ENCODE data around the gene TXN2.

Gene TXN2

DNA sequence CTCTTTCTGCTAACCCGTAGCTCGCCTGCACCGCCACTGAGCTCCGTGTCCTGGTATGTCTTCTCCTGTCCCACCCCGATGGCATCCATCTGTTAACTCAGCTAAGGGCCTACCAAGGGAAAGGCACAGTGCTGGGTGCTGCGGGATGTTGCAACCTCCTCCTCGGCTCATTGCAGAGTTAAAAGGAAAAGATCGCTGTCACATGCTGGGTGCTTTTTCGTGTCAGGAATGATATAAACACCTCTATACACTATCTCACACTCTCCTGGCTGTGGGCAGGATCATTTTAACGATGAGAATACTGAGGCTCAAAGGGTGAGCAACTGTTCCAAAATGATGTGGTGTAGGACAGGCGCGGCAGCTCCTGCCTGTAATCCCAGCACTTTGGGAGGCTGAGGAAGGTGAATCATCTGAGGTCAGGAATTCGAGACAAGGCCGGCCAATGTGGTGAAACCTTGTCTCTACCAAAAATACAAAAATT, 10.1 kb downstream of the TXN2 start:
- peaks cover 21% of the 10 kb centered on the region for H3K4me1 Mint-ChIP-seq
- no peak overlapping the region for H3K4me3 Mint-ChIP-seq
- DNase-seq (ENCODE audit: low spot score in 2 of 2) (no peak), ATAC-seq (replicated peaks; ENCODE audit: extremely low read depth, poor library complexity, severe bottlenecking) (no peak)
- H3K27ac Mint-ChIP-seq (ENCODE audit: low read depth) = no peak overlapping the region
- H3K36me3 Mint-ChIP-seq (ENCODE audit: insufficient read depth) = peaks cover 26% of the 10 kb centered on the region
- no peaks in the 10 kb centered on the region for H3K27me3 Mint-ChIP-seq
- H3K9me3 Mint-ChIP-seq = no peaks in the 10 kb centered on the region

DNA sequence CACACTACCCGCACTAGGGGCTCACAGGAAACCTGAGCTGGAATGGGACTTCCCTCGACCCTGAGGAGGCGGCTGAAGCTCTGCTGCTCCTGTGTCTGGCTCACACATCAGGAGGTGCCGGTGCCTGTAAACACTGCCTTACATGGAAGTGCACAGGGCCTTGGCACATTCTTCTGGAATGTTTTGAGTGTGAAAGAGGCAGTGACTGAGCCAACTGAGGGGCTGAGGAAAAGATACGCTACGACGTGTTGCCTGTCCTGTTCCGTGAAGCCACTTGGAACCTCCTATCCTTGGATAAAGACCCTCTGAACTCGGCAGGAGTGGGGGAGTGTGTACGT, 10.5 kb downstream of the TXN2 start:
- ATAC-seq (replicated peaks; ENCODE audit: extremely low read depth, poor library complexity, severe bottlenecking) (no peak), DNase-seq (ENCODE audit: low spot score in 2 of 2) (no peak)
- peaks cover 26% of the 10 kb centered on the region for H3K36me3 Mint-ChIP-seq (ENCODE audit: insufficient read depth)
- H3K27ac Mint-ChIP-seq (ENCODE audit: low read depth) = no peak overlapping the region
- no peaks in the 10 kb centered on the region for H3K9me3 Mint-ChIP-seq
- H3K27me3 Mint-ChIP-seq = no peaks in the 10 kb centered on the region
- peaks cover 21% of the 10 kb centered on the region for H3K4me1 Mint-ChIP-seq
- no peak overlapping the region for H3K4me3 Mint-ChIP-seq

DNA sequence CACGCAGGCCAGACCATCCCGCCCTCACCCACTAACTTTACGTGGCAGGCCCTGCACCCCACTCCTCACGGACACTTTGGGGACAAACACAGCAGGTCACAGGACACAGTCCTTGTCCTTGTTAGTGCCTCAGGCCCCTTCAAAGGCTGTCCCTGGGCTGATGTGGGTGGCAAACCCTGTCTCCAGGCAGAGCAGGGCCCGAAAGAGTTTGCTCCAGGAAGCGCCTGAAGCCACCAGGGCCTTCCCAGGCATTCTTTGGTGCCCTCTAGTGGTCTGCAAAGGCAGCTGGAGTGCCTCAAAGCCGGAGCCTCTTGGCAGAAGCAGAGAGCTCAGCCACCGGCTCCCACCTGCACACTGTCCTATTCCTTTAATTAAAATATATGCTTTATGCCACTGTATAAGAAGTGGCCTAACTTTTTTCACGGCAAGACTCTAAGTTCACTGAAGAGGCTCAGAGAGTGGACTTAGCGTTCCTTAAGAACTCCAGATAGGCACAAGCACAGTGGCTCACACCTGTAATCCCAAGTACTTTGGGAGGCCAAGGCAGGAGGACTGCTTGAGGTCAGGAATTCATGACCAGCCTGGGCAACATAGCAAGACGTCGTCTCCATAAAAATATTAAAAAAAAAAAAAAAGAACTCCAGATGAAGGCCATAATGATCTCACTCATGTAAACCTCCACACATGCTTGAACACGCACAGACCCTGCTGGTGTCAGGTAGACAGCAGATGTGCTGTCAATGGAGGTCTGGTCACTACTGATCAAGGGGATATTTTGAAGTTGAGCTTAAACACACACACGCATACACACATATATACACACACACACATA, 11.1 kb downstream of the TXN2 start:
- DNase-seq (ENCODE audit: low spot score in 2 of 2) (peak; percentile 68 to 81), ATAC-seq (replicated peaks; ENCODE audit: extremely low read depth, poor library complexity, severe bottlenecking) (peak; percentile 95)
- Mint-ChIP-seq H3K36me3 (ENCODE audit: insufficient read depth) (peaks cover 23% of the 10 kb centered on the region), H3K4me3 (no peak overlapping the region), H3K27me3 (no peaks in the 10 kb centered on the region), H3K4me1 (peaks cover 21% of the 10 kb centered on the region), H3K27ac (ENCODE audit: low read depth) (no peak overlapping the region), H3K9me3 (no peaks in the 10 kb centered on the region)

DNA sequence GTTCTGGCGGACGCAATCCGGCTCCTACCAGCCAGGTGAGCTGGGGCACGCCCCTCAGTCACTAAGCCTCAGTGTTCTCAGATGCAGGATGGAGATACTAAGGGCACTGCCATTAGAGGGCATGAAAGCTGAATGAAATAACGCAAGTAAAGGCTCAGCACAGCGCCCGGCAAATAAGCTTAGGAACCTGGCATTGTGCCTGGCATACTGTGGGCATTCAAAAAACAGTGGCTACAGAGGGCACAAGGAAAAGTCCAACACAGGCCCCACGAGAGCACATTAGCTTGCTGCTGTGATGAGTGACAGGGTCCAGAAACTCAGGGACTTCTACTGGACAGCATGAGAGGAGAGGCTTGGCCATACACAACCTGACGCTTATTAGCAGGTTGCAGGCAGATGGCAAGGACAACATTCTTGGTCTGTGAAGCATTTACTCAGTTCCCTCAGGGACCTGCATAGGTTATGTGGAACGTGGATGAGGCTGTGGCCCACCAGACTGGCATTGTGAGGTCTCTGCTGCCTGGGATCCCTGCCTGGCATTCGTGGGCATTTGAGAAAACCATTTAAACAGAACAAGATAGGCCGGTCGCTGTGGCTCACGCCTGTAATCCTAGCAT, 12.2 kb downstream of the TXN2 start:
- no peaks in the 10 kb centered on the region for H3K9me3 Mint-ChIP-seq
- peaks cover 21% of the 10 kb centered on the region for H3K4me1 Mint-ChIP-seq
- ATAC-seq (replicated peaks; ENCODE audit: extremely low read depth, poor library complexity, severe bottlenecking) (no peak), DNase-seq (ENCODE audit: low spot score in 2 of 2) (no peak)
- no peak overlapping the region for H3K4me3 Mint-ChIP-seq
- peaks cover 16% of the 10 kb centered on the region for H3K36me3 Mint-ChIP-seq (ENCODE audit: insufficient read depth)
- H3K27ac Mint-ChIP-seq (ENCODE audit: low read depth) = no peak overlapping the region
- H3K27me3 Mint-ChIP-seq = no peaks in the 10 kb centered on the region

DNA sequence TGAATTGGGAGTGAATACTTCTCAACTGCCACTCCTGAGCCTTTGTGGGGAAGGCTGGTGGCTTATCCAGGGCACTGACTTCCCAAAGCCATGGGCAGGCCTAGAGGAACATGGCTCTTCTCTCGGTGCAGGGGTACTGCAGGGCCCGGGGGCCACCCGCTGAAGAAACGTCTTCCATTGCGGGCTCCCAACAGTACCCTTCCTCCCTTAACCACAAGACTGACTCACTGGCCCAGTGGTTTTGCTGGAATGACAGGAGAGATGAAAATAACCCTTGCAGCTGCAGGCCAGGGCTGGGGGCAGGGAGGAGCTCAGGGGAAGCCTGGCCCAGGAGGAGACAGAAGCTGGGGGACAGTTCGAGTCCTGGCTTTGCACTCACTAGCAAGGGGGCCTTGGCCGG, 13.5 kb downstream of the TXN2 start:
- Mint-ChIP-seq H3K27ac (ENCODE audit: low read depth) (no peak overlapping the region), H3K4me3 (no peak overlapping the region), H3K27me3 (no peaks in the 10 kb centered on the region), H3K9me3 (no peaks in the 10 kb centered on the region), H3K36me3 (ENCODE audit: insufficient read depth) (peaks cover 13% of the 10 kb centered on the region), H3K4me1 (peaks cover 21% of the 10 kb centered on the region)
- ATAC-seq (replicated peaks; ENCODE audit: extremely low read depth, poor library complexity, severe bottlenecking) = no peak
- no peak for DNase-seq (ENCODE audit: low spot score in 2 of 2)

DNA sequence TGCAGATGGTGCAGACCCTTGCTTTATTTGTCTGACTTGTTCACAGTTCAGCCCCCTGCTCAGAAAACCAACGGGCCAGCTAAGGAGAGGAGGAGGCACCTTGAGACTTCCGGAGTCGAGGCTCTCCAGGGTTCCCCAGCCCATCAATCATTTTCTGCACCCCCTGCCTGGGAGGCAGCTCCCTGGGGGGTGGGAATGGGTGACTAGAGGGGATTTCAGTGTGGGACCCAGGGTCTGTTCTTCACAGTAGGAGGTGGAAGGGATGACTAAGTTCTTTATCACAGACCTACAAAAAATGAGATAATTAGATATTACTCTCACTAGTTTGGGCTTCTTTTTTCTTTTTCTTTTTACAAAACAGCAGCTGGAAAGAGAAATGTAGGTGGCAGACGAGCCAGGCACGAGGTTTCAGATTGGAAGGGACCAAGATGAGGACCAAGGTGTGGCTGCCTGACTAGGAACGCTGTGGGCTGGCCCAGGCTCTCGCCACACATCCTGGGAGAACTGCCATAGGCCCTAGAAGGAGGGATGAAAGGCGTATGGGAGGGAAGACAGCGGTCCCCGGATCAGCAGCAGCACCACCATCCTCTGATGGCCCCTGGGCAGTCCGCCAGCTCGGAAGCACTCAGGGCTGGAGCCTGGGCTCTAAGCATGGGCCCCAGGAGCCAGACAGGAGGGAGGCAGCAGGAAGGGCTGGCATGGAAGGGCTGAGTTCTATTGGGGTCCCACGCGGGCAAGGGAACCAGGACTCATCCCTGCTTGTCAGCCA, 14.2 kb downstream of the TXN2 start:
- DNase-seq (ENCODE audit: low spot score in 2 of 2) (no peak), ATAC-seq (replicated peaks; ENCODE audit: extremely low read depth, poor library complexity, severe bottlenecking) (no peak)
- Mint-ChIP-seq H3K9me3 (no peaks in the 10 kb centered on the region), H3K4me3 (no peak overlapping the region), H3K27me3 (no peaks in the 10 kb centered on the region), H3K4me1 (peaks cover 21% of the 10 kb centered on the region), H3K36me3 (ENCODE audit: insufficient read depth) (peaks cover 10% of the 10 kb centered on the region), H3K27ac (ENCODE audit: low read depth) (peak overlapping the region; percentile 74)

DNA sequence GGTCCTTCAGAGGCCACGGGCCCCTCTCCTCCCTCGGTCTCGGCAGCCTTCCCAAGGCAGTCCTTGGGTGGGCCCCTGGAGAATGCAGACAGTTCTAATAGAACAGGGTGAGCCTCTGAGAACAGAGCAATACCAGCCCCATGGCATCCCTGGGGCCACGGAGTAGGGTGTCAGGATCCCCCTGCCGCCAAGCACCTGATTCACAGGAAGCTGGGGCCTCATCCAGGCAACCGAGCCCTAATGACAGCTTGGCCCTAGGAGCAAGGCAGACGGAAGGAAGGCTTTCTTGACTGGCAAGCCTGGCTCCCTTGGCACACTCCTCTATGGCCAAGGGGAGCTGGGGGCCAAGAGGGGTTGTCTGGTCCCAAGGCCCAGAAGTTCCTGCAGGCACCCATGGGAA, 15.2 kb downstream of the TXN2 start:
- peaks cover 5% of the 10 kb centered on the region for H3K36me3 Mint-ChIP-seq (ENCODE audit: insufficient read depth)
- peak overlapping the region; percentile 74 for H3K27ac Mint-ChIP-seq (ENCODE audit: low read depth)
- H3K27me3 Mint-ChIP-seq = no peaks in the 10 kb centered on the region
- DNase-seq (ENCODE audit: low spot score in 2 of 2) (no peak), ATAC-seq (replicated peaks; ENCODE audit: extremely low read depth, poor library complexity, severe bottlenecking) (no peak)
- H3K4me1 Mint-ChIP-seq = peaks cover 21% of the 10 kb centered on the region
- no peaks in the 10 kb centered on the region for H3K9me3 Mint-ChIP-seq
- no peak overlapping the region for H3K4me3 Mint-ChIP-seq

DNA sequence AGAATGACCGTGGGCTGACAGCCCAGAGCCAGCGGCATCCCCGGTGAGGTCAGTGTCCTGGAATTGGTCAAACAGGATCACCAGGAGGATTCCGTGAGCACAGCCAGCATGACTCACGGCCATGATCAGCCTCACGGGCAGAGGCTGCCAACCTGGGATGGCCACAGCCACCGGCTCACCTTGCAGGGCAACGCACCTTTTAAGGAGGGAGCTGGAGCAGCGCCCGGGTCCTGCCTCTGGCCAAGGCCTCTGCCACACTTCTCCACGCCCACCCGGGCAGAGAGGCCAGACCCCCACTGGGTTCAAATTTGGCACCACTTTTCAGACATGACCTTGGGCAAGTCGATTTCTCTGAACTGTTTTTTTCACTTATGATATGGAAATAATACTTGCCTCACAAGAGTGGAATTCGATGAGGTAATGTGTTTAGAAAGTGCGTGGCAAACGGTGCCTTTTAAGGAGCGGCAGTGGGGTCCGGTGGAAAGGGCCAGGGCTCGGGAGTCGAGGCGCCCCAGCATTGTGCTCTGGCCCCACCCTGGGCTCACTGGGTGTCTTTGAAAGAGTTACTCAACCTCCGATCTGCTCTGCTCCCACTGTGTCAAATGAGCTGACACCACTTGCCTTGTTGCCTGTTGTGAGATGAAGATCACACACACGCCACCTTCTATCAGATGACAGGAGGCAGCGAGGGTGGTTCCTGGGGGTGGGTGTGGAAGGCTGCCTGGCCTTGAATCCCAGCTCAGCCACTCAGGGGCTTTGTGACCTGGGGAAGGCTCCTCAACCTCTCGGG, 16.0 kb downstream of the TXN2 start:
- H3K27me3 Mint-ChIP-seq = no peaks in the 10 kb centered on the region
- peaks cover 4% of the 10 kb centered on the region for H3K36me3 Mint-ChIP-seq (ENCODE audit: insufficient read depth)
- peaks cover 16% of the 10 kb centered on the region for H3K4me1 Mint-ChIP-seq
- no peaks in the 10 kb centered on the region for H3K9me3 Mint-ChIP-seq
- H3K4me3 Mint-ChIP-seq = no peak overlapping the region
- DNase-seq (ENCODE audit: low spot score in 2 of 2) = no peak
- no peak for ATAC-seq (replicated peaks; ENCODE audit: extremely low read depth, poor library complexity, severe bottlenecking)
- no peak overlapping the region for H3K27ac Mint-ChIP-seq (ENCODE audit: low read depth)

DNA sequence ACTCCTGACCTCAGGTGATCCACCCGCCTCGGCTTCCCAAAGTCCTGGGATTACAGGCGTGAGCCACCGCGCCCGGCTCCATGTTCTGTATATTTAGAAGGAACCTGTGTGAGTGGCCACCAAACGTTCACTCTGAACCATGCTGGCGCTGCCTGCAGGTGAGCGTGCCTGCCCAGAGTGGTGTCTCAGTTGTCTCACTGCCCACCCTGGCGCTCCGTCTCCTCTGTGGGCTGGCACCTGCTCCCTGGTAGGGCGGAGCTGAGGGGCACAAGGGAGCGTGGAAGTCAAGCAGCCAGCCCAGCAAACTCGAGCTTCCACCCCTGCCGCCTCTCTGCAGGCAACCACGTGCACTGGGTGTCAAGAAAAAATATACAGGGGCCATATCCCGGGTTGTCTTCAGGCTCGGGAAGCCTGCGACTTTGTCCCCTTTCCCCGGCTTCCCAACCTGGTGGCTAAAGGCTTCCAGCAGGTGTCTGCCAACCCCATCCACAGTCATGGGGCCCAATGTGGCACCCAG, 16.7 kb downstream of the TXN2 start:
- no peaks in the 10 kb centered on the region for H3K27me3 Mint-ChIP-seq
- H3K36me3 Mint-ChIP-seq (ENCODE audit: insufficient read depth) = peaks cover 4% of the 10 kb centered on the region
- H3K9me3 Mint-ChIP-seq = no peaks in the 10 kb centered on the region
- peaks cover 10% of the 10 kb centered on the region for H3K4me1 Mint-ChIP-seq
- no peak for DNase-seq (ENCODE audit: low spot score in 2 of 2)
- no peak overlapping the region for H3K4me3 Mint-ChIP-seq
- H3K27ac Mint-ChIP-seq (ENCODE audit: low read depth) = no peak overlapping the region
- ATAC-seq (replicated peaks; ENCODE audit: extremely low read depth, poor library complexity, severe bottlenecking) = no peak

DNA sequence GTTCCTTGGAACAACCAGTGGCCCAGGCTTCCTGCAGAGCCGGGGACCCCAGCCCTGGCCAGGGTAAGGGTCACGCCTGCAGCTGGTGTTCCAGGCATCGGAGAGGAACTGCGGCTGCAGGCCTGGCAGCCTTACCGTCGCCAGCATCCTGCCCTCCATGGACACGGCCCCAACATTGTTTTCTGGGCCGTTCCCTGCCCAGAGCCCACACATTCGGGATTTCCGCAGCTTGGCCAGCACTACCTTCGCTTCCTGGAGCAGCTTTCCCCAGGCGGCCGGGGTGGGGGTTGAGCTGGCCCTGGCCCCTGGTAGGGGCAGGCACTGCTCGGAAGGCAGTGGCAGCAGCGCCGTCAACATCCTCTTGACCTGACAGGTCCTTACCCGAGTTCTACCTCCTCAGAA, 17.7 kb downstream of the TXN2 start:
- no peak for DNase-seq (ENCODE audit: low spot score in 2 of 2)
- peaks cover 2% of the 10 kb centered on the region for H3K36me3 Mint-ChIP-seq (ENCODE audit: insufficient read depth)
- H3K4me1 Mint-ChIP-seq = peaks cover 10% of the 10 kb centered on the region
- ATAC-seq (replicated peaks; ENCODE audit: extremely low read depth, poor library complexity, severe bottlenecking) = no peak
- H3K9me3 Mint-ChIP-seq = no peaks in the 10 kb centered on the region
- H3K27ac Mint-ChIP-seq (ENCODE audit: low read depth) = no peak overlapping the region
- no peaks in the 10 kb centered on the region for H3K27me3 Mint-ChIP-seq
- no peak overlapping the region for H3K4me3 Mint-ChIP-seq

DNA sequence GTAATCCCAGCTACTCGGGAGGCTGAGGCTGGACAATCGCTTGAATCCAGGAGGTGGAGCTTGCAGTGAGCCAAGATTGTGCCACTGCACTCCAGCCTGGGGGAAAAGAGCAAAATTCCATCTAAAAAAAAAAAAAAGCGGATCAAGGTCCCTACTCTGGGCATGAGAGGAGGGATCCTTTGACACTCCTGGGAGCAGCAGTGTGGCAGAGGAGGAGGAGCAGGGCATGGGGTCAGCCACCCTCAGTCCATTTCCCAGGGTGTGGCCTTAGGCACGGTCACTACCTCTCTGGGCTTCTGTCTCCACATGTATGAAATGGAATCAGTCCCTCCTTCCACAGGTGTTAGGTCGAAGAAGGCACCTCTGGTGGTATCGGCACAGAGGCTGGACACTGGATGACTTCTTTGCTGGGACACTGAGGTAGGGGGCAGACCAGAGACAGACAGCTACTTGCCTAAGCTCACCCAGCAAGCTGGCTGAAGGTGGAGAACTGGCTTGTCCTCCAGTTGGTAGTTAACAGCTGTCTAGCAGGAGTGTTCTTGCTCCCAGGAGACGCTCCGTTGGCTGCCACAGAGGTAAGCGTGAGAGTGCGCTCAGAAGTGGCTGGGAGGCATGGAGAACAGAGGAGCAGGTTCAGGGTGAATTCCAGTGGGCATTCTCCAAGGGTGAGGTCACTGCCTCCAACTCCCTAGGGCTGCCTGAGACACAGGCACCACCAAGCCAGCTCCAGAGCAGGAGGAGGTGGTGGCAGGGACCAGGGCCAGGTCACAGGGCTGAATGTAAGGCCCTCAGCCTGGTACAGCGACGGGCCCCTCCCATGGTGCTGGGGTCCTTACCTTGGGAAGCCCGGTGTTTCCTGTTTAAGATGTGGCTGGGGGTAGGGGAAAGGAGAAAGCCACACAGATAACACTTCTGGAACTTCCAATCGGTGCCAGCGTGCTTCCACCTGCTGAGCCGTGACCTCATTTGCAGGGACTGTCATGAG, 19.5 kb downstream of the TXN2 start:
- H3K27ac Mint-ChIP-seq (ENCODE audit: low read depth) = peak overlapping the region; percentile 35
- no peaks in the 10 kb centered on the region for H3K27me3 Mint-ChIP-seq
- H3K4me1 Mint-ChIP-seq = peaks cover 6% of the 10 kb centered on the region
- no peak overlapping the region for H3K4me3 Mint-ChIP-seq
- ATAC-seq (replicated peaks; ENCODE audit: extremely low read depth, poor library complexity, severe bottlenecking) (no peak), DNase-seq (ENCODE audit: low spot score in 2 of 2) (no peak)
- H3K9me3 Mint-ChIP-seq = no peaks in the 10 kb centered on the region
- peaks cover 3% of the 10 kb centered on the region for H3K36me3 Mint-ChIP-seq (ENCODE audit: insufficient read depth)

All from central memory CD8-positive, alpha-beta T cell (primary cell).